NOMO-1 treated with dmso at 0.1 percent for 144 hours (cell line): ENCODE data around the gene GMFB.

Source experiments
- DNase-seq: peaks from one replicate; lab custom pipeline; 2025; ENCODE audit not compliant: unreplicated experiment; lab: John Stamatoyannopoulos, UW

GMFB gene

GRCh38 chr14:54493293-54493692 lies 4.5 kb upstream of the GMFB start:
- no peak for DNase-seq

- DNase-seq, result peak; percentile 6
Measured at GRCh38 chr14:54490445-54491175, 1.8 kb upstream of the GMFB start.

GRCh38 chr14:54489731-54490444 lies 1.1 kb upstream of the GMFB start:
- DNase-seq, result no peak

GRCh38 chr14:54489318-54489683 lies 521 bp upstream of the GMFB start:
- DNase-seq, result no peak

GRCh38 chr14:54488318-54488645 lies 498 bp downstream of the GMFB start:
- DNase-seq, result no peak

- no peak for DNase-seq
Measured at GRCh38 chr14:54487771-54488170, 1.0 kb downstream of the GMFB start.

- DNase-seq, result no peak
Measured at GRCh38 chr14:54486685-54487084, 2.1 kb downstream of the GMFB start.

- DNase-seq, result no peak
Measured at GRCh38 chr14:54483846-54484245, 4.9 kb downstream of the GMFB start.

GRCh38 chr14:54483073-54483745 lies 5.6 kb downstream of the GMFB start:
- DNase-seq, result no peak

- no peak for DNase-seq
Measured at GRCh38 chr14:54481695-54482094, 7.1 kb downstream of the GMFB start.

- DNase-seq, result no peak
Measured at GRCh38 chr14:54480830-54481562, 7.8 kb downstream of the GMFB start.

- no peak for DNase-seq
Measured at GRCh38 chr14:54478636-54479215, 10.1 kb downstream of the GMFB start.

- DNase-seq, result no peak
Measured at GRCh38 chr14:54475911-54476310, 12.9 kb downstream of the GMFB start.

- no peak for DNase-seq
Measured at GRCh38 chr14:54475187-54475899, 13.4 kb downstream of the GMFB start.

- DNase-seq, result no peak
Measured at GRCh38 chr14:54474232-54474793, 14.5 kb downstream of the GMFB start.

GRCh38 chr14:54472315-54472714 lies 16.5 kb downstream of the GMFB start:
- DNase-seq, result no peak

- DNase-seq, result no peak
Measured at GRCh38 chr14:54471641-54472040, 17.1 kb downstream of the GMFB start.

GRCh38 chr14:54470701-54471100 lies 18.1 kb downstream of the GMFB start:
- DNase-seq, result no peak

- DNase-seq, result no peak
Measured at GRCh38 chr14:54467280-54467679, 21.5 kb downstream of the GMFB start.

- DNase-seq, result no peak
Measured at GRCh38 chr14:54465654-54466053, 23.1 kb downstream of the GMFB start.
